Muscle of back (tissue), 11 donors: ENCODE data around the gene CTNNA2. TPM values are rescaled to one million over a fixed set of nuclear protein-coding genes. Genes with fewer than 3 reads are reported as not detected.
"Not testable (repeated sequence)": the region's sequence is repeated elsewhere in the genome, so short reads cannot be mapped to it uniquely, and the experiment has no call there.

ENCODE experiments used
- DNase-seq, 3 donors: peaks; one replicate each; pipeline versions ENCODE4 v3.0.0 to v3.0.0-alpha.2; 2013
- polyA plus RNA-seq, 10 donors: library from polyadenylated mRNA; unstranded; fragments of 120-200 nt; gene quantifications; one replicate each; pipeline ENCODE4 v1.2.1, GENCODE V29; 2013; ENCODE audit not compliant: insufficient read length in 10 of 10

CTNNA2 gene
- polyA plus RNA-seq, 10 donors, result 0.13 to 1.4 (median 0.46) TPM

GRCh38 chr2:80070587-80070986, 557.7 kb downstream of the CTNNA2 start:
- DNase-seq, result no peak

DNA sequence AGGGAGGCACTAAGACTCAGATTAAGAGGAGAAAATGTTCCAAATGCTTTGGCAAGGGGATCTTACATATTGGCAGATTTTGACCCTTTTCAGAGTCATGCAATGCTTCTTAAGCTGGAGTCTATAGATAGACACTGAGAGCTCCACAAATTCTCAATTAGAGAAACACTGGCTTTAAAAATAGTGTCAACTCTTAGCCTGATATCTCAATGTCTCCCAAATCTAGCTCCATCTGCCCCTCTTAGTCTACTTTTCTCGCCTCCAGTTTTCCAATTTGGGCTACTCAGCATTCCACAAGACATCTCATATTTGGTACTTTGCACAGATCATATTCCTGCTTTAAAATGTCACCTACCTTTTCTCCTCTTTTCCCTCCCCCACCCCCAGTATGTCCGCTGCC, 559.1 kb downstream of the CTNNA2 start:
- no peak for DNase-seq

GRCh38 chr2:80073134-80073561, 560.3 kb downstream of the CTNNA2 start:
- peak; percentile 37 to 63 (median 54) for DNase-seq

DNA sequence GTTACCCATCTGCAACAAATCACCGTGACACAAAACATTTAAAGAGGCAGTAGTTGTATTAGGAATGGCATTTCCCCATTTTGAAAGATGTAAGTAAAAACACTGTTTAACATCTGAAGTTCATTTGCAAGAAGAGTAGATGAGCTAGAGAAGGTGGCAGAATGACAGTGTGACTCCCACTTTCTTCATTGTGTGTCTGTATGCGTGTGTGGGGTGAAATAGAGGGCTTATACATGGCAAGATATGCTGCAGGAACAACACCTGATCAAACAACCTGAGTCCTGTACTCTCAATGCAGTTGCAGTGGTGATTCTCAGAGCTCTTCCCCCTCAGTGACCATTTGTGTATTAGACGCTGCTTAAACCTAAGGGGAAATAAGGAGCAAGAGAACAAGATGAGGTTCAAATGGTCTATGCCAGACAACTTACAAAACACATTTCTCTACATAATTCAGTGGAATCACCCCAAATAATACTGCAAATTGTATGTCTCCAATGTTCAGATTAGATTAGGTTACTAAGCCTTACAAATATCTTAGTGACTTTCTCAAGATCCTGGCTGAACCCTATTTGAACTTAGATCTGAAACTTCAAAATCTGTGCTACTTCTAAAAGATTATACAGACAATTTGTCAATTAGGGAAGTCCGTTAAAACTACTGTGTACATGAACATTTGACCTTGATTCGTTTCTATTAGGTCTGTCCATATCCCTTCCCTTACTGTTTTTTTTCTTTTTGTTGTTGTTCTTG, 561.6 kb downstream of the CTNNA2 start:
- DNase-seq, result no peak

GRCh38 chr2:80075719-80076118, 562.9 kb downstream of the CTNNA2 start:
- DNase-seq, result no peak

DNA sequence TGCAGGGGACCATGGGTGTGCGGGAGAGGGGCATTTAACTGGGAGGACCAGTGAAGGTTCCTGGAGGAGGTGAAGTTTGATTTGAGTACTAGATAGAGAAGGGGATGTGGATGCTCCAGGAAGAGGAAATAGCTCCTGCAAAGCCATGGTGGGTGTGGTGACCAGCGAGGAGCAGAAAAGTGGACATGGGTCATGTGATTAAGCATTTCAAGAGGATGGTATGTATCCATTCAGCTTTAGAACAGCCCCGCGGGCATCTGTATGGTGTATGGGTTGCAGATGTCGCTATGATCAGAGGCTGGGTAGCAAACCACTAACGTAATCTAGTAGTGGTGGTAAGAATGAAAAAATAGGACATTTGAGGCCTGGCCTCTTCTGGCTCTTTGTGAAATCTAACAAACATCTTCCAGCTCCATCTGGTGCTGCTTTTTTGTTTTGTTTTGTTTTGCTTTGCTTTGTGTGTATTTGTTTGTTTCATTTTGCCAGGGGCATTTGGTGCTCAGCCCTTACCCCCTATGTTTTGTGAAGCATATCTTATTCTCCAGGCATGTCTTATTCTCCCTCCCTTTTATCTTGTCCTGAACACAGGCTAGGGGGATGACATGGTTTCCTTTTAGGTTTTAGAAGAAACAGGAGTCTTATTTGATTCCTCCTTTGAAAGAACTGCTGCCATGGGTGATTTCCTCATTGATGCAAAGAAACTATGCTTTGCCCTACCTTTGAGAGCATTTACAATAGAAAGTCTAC, 565.6 kb downstream of the CTNNA2 start:
- no peak for DNase-seq

DNA sequence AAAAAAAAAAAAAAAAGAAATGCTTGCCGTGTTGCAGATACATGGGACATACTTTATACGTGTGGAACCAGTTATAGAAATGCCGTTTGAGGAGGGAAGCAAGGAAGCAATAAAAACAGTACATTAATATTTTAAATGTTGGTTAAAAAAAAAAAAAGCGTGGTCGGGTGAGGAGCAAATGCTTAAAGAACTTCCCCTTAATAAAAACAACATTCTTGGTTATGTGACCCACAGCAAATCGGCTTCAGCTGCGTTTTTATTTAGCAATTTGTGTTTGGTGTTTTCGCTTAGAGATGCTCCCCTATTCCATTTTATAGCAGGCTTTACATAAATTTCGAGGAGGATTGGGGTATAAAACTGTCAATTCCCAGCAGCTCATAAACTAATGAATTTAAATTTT, 568.1 kb downstream of the CTNNA2 start:
- DNase-seq, result peak in 1 of 3 donors; percentile 6

- DNase-seq, result peak in 1 of 3 donors; percentile 62
Measured at GRCh38 chr2:80086831-80087230, 574.0 kb downstream of the CTNNA2 start.

DNA sequence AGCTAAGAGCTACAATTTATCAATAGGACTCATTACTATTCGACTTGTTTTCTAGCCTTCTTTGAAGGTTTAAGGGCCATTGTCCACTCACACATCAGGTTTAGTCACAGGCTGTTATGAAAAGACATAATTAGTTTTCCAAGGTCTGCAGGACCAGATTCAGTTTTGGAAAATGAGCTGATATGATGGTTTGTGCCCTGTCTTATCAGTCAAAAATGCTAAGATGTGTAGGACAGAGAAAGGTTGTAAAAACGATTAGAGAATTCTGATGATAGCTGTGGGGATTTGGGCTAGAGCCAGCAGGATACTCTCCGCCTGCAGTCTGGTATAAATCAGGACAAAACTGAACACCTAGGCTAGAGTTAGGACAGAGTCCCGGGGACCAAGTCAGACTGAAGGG, 578.4 kb downstream of the CTNNA2 start:
- no peak for DNase-seq

DNA sequence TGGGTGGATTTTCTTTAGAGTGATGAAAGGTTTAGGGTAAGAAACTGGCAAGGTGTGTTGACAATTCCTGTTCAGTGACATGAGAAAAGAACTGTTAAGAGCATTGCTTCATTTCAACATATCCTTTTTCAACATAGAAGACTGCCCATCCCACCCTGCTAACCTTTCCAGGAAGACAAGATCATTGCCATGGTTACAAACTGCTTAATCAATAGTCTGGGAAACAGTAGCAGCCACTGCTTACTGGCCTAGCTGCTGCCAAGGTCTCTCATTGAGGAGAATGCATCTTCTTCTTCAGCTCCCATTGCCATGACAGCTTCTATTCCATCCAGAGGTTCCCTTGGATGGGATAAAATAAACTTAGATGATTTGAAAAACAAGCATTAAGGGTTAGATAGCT, 579.6 kb downstream of the CTNNA2 start:
- DNase-seq, result no peak

DNA sequence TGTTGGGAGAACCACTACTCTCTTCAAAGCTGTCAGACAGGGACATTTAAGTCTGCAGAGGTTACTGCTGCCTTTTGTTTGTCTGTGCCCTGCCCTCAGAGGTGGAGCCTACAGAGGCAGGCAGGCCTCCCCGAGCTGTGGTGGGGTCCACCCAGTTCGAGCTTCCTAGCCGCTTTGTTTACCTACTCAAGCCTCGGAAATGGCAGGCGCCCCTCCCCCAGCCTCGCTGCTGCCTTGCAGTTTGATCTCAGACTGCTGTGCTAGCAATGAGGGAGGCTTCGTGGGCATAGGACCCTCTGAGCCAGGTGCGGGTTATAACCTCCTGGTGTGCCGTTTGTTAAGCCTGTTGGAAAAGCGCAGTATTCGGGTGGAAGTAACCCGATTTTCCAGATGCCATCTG, 585.7 kb downstream of the CTNNA2 start:
- not testable (repeated sequence) for DNase-seq

DNA sequence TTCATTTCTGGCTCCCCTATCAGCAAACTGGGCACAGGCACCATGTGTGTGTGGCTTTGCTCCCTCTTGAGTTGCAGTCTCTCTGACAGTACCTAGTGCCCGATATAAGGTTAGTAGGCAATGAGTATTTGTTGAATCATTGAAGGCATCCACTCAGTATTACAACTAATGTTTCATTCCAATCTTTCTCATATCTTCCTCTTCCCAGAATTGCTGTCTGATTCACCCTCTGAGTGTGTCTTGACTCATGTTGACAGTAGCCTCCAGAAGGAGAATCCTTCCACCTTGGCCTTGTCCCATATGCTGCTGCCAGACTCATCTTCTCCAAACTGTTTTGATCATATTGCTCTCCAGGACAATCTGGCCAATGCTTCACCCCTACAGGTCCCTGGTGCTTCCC, 589.2 kb downstream of the CTNNA2 start:
- peak in 1 of 3 donors; percentile 84 for DNase-seq

DNA sequence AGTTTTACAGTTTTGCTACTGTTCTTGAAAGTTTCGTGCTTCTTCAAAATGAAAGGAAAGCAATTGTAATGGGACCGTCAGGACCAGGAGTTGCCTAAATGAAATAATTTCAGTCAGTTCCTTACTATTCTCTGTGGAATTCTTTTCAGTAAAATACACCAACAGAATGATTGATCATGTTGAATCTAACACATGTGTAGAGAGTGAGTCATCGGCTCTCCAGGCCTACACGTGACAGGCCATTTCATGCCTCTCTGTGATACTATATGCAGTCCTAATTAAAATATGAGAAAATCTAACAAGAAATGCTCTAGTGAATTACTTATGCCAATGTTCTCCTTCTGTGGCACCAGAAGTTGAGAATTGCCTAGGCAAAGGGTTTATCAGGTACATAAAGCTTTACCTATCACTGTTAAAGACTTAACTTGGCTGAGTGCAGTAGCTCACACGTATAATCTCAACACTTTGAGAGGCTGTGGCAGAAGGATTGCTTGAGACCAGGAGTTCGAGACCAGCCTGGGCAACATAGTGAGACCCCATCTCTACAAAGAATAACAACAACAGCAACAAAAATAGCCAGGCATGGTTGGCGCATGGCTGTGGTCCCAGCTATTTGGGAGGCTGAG, 592.3 kb downstream of the CTNNA2 start:
- peak in 1 of 3 donors; percentile 54 for DNase-seq

DNA sequence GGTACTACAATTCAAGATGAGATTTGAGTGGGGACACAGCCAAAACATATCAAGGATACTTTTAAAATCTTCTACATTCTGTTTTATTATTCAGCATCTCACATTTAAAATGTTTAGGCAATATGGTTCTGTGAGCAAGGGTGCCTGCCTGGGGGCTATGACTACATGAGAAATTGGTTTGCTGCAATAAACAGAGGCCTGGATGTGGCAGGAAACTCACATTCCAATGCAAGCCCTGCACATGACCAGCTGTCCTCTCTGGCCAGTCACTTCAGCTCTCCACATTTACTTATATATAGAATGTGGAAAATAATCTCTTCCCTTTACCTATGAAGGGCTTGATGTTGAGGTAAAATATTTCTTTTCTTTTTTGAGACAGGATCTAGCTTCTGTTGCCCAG, 598.3 kb downstream of the CTNNA2 start:
- no peak for DNase-seq

- DNase-seq, result no peak
Measured at GRCh38 chr2:80112790-80113189, 599.9 kb downstream of the CTNNA2 start.

DNA sequence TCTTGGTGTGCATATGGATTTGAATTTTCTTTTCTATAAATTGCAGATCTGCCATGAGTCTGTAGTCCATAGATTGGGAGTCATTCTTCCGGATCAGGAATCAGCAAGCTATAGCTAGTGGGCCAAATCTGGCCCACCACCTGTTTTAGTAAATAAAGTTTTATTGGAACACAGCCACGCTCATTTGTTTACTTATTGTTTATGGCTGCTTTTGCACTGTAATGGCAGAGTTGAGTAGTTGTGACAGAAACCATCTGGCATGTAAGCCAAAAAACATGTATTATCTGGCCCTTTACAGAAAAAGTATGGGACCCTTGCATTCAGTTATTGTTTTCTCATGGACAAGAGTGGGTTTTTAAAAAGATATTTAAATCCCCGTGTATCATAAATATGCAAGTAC, 600.5 kb downstream of the CTNNA2 start:
- no peak for DNase-seq

GRCh38 chr2:80114812-80115211, 602.0 kb downstream of the CTNNA2 start:
- no peak for DNase-seq

- no peak for DNase-seq
Measured at GRCh38 chr2:80117401-80117800, 604.5 kb downstream of the CTNNA2 start.

DNA sequence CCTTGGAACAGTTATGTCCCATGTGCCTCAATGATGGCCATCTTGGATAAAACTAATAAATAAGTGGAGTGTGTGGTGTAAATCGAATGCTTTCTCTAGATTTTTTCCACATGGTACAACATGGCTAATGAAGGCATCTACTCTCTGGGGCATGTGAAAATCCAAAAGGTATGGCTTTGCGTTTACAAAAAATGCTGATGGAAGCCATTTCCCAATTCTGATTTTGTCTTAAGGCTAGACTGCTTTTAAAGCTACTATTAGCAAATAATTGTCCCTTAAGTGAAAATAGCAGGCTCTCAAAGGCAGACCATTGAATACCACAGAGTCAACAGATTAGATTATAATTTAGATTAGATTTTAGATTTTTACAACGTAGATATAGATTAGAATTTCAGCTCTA, 608.0 kb downstream of the CTNNA2 start:
- DNase-seq, result no peak

DNA sequence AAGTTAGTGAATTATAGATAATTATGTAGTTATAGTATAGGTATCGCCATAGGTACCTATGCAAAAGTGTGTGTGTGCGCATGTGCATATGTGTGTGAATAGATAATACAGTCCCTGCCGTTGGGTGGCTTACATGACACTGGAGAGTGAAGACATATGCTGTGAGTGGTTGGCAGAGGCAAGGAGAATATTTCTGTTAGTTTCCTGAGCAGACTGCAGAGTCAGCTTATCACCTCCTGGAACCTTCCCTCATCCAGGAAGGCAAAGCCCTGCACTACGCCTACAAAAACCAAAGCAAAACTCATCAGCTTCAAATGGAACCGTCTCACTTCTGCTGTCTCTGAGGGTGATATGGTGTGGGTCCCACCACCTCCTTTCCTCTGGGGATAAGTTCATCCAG, 609.8 kb downstream of the CTNNA2 start:
- DNase-seq, result no peak

DNA sequence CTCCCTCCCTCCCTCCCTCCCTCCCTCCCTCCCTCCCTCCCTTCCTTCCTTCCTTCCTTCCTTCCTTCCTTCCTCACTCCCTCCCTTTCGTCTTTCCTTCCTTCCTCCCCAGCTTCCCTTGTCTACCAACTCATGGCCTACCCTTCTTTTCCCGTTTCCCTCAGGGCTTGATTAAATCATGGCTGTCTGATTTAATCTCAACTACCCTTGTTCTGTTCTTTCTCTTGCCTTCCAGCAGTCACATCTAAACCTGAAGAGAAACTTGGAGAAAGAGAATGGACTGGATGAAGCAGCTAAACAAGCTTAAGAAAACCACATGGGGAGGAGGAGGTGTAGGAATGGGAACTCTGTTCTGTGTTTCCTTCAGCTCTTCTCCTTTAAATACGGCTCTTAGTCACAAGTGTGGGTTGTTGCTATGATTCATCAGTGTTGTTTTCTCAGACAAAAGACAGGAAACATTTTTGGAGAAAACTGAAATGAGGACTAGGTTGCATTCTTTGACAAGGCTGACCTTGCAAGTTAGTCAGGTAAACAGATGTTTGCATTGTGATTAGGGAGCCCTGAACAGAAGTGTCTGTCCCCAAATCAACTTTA, 613.8 kb downstream of the CTNNA2 start:
- peak in 1 of 3 donors; percentile 20 for DNase-seq

GRCh38 chr2:80128080-80128479, 615.2 kb downstream of the CTNNA2 start:
- DNase-seq, result no peak
